A549 treated with AZD9567 at 1 μM for 4 hours (cell line): ENCODE results near the gene ADAMTS18. TPM values are rescaled to one million over a fixed set of nuclear protein-coding genes. Genes with fewer than 3 reads are reported as not detected.

Experiments
- total RNA-seq: library from RNA; stranded (reverse); fragments of 200-300 nt; extraction: Qiagen RNA extraction; gene quantifications from 5 replicates; pipeline ENCODE4 v1.2.3, GENCODE V29; 2022; ENCODE audit not compliant: insufficient read depth

Gene ADAMTS18
- 0.01 to 0.02 TPM in 2 of 5 replicates, not detected in the others for total RNA-seq

DNA sequence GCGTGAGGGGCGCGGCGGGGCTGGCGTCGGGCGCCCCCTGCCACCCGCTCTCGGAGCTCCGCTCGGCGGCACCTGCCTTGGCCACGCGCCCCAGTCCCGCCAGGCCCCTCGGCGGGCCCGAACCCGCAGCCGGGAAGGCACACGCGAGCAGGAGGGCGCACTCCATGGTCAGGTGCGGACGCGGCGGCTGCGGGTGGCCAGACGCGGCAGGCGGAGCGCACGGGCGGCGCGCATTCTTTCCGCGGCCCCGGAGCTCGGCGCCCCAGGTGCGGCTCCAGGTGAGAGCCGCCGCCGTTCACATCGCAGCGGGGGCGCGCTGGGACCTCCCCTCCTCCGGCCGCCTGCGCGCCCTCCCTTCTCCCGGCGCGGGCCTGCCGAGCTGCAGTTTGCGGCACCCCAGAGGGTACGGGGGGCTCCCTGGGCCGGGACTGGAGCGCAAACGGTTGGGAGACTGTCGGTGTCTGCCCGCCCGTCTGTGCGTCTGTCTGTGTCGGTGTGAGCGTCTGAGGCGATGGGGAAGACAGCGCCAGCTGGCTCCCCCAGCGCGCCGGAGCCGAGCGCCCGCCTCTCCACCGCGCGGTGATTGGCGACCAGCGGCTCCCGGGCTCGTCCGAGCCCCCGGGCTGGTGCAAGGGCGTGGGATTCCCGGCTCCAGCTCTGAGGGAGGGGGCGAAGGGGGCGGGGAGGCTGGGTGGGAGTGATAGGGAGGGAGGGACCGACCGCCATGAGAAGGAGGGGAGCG is at the start of gene ADAMTS18:
ADAMTS18 (minus strand) TSS at position 505 of the 742 bp plus-strand sequence; CDS start at position 166, 339 bp downstream.

Other genes with a start within 250 kb of the ADAMTS18 start
- gene MON1B, start 243.8 kb downstream of the ADAMTS18 start, total RNA-seq, result 28.3 to 38.6 TPM (median 33.6 TPM) in 5 replicates
- gene SYCE1L, start 235.6 kb downstream of the ADAMTS18 start, total RNA-seq, result 4.6 to 9.8 TPM (median 7.8 TPM) in 5 replicates